Measurements from ENCODE around the gene SNAP25.

Gene SNAP25

DNA sequence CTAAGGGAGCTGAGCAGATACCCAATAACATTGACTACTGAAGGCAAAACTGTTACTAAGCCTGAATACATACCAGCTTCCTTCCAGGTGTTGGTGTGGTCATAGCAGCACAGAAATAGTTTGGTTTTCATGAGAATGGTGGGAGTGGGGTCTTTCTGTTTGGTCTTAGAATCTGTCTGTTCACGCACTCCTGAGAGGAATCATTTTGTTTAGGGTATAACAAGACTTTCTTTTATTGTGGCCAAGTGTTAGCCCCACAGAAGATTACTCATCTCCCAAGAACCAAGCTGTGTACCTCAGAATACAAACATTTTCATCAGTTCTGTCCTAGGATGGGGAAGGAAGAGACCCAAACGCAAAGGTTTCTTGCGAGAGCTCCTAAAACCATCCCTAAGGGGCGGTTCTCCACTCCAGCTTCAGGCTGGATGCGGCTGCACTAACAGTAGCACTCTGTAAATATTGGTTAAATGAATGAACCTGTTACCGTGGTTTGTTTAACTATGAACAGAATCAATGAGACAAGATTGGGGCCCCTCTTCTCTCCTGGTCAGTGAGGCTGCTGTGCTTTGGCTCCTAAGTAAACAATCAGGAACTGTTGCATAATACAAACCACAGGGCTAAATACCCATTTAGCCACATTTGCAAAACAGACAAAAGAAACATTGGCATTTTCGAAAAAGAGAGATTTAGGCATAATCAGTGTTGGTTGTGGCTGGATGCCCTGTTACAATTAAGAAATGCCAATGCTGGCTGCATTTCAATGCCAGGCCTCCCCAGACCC is 44.9 kb downstream of the SNAP25 start:
- DNase-seq (ENCODE audit: low spot score) = no peak

DNA sequence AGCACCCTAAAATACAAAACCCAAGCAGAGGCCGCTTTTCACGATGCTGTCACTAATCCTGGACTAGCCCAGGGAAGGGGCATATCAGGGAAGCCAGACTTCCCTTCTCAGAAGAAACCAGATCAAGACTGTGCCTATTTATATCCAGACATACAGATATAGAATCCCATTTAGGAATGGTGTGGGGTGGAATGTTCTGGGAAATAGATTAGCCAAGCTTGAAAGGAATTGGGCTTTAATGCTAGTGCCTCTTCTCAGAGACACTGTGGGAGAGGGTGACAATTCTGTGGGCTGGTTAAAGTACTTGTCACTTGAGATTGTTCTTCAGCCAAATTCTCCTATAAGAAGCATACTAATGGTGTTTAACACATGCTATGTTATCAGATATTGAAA is 45.5 kb downstream of the SNAP25 start:
- no peak for DNase-seq (ENCODE audit: low spot score)

DNA sequence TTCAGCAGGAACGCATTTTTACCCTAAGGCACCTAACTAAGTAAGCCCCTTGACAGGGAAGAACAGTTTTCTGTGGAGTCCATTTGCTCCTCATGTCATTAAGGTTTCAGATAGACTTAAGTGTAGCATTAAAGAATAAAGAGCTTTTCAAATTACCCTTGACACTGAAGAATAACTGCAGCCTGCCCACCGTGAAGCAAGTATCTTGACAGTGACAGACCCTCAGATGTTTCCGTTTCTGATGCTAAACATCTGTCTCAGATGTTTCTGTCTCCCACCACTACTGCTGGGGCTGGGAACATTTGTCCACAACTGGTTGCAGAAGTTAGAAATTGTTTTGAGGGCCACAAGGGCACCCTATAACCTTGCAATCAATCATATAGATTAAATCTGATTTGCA is 50.0 kb downstream of the SNAP25 start:
- no peak for DNase-seq (ENCODE audit: low spot score)

DNA sequence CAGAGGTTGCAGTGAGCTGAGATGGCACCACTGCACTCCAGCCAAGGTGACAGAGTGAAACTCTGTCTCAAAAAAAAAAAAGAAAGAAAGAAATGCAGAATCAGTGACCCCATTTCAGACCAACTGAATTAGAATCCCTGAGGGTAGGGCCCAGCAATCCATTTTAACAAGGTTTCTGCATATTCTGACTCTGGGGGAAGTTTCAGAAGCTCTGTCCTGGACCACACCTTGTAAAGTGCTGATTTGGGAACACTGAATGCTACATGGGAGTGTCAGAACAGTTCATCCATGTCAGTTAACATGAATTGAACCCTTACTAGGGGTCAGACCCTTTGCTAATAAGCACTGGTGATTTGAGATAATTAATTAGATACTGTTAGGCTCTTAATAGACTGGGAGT is 52.0 kb downstream of the SNAP25 start:
- DNase-seq (ENCODE audit: low spot score) = no peak

DNA sequence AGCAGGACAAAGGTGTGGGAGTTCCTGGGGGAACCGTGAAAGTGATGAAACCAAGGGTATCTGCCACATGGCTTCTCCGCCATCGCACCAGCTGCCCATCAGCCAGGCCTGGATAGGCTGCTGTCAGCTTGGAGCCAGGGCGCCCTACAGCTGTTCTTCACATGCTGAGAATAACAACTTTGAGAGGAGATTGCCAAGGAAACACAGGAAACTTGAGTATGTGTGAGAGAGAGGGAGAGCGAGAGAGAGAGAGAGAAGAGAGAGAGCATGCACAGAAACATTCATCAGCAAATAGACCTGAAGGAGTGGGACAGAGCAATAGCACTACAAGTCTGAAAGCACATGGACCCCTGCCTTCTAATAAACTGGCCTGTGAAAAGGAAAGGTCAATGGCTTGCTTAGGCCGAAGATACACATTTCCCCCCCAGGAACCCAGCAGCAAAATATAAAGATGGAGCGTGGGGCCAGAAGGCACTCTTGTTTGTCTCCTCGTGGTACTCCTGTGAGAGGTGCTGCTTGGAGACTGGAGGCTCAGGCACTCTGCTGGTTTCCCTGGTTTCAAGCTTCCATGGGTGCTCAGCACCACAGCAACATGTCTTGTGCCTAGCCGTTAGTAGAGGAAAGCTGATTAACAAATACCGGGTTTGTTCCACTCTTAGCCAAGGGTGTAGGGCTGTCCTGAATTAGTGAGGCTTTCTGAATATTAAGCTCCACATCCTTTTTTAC is 53.0 kb downstream of the SNAP25 start:
- DNase-seq (ENCODE audit: low spot score) = no peak

DNA sequence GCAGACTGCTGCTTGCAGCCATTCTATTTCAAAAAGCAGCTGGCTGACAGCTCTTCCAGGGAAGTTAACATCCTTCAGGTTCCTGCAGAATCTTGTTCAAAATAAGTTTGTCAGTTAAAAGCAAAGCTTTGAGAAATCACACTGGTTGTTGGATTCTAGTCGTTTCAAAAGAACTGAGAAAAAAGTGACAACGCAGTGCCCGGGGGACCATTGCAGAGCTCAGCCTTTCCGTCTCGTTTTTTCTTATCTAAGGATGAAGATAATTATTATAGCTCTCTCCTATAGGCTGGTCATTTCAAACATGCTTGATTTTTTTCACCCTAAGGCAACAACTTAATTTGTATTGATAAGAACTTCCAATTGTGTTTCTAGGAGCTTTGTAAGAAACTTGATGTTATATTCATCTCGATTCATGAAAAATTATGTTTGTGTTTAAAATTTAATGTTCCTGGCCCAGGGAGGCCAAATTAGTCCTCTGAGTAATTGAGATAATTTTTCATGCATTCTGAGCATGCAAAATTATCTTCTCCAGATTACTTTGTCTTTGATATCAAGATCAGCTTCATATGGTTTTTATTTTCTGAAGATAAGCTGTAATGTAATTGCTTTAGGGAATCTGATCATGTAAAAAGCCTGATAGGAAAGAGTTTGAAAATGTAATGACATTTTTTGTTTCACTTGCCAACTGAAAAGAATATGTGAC is 58.4 kb downstream of the SNAP25 start:
- no peak for DNase-seq (ENCODE audit: low spot score)

DNA sequence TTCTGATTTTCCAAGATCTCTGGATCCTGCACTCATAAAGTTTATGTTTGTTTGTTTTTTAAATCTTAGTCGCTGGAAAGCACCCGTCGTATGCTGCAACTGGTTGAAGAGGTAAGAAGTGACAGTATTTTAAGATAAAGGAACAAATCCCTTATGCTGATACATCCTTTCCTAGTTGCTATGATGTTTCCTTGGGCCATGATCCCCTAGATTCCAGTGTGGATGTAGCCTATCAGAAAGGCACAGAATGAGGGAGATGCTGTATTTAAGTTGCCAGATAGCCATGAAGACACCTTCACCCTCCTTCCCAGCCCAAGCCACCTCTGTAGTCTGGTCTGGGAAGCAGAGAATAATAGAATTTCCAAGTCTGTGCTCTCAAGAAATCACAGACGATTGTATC is 59.0 kb downstream of the SNAP25 start:
- no peak for DNase-seq (ENCODE audit: low spot score)

DNA sequence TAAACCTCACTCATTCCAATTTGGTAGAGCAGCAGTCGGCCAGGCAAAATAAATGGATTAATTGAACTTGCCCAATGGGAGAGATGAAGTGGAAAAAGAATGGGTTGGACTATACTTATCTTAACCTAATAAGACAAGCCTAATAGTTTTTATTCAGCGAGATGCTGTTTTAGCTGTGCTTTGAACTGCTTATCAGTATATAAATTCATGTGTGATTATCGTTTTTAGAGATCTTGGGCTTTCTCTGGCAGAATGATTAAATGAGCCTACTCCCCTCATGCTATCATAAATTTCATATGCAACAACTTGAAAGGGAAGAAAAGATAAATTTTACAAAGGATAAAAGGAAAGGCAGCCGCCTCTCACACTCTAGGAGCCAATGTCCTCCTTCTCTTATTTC is 59.8 kb downstream of the SNAP25 start:
- no peak for DNase-seq (ENCODE audit: low spot score)

DNA sequence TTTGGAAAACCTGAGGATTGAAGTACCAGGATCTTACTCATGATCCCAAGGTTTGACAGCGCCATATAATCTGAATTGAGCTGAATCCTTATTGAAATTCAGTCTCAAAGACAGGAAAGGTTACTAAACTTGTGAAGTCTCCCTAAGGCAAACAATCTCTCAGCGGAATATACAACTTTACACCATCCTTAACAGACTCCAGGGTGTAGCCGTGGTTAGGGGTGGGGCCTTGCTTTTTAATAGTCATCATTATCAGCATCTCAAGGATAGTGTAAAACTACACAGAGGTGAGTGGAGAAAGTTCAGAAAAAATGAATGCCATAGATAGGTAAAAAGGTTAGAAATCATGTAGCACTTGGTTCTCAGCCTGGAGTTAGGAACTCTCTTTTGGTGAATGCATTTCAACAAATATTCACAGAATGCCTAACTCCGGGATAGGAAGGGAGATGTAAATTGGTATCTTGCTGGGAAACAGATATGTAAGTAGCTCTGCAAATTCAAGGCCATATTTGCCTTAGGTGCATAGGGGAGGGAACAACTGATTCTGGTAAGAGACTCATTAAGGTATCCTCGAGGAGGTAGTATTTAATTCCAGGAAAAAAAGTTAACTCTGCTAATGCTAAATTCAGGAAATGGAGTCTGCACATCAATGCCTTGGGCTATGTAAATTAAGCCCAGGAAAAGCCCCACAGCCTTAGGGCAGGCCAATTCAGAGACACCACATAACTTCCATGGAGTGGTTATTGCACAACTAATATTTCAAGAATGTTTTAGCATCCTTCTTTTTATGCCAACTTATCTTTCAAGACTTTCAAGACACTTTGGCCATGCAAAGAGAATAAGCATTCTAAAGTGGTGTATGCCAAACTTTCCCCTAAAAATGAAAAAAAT is 61.6 kb downstream of the SNAP25 start:
- DNase-seq (ENCODE audit: low spot score) = no peak

DNA sequence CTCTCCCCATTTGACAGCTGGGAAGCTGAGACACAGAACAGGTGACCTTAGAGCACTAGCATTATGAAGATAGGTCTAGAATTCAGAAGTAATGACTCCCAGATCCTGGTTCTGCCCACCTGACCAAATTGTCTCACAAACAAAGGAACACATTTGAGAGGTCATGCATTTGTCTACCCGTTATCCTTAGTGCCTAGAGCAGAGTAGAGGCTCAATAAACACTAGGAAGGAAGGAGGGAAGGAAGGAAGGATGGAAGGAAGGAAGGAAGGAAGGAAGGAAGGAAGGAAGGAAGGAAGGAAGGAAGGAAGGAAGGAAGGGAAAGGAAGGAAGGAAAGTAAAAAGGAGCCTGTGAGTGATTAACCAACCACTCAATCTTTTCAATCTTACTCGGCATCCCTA is 63.3 kb downstream of the SNAP25 start:
- no peak for DNase-seq (ENCODE audit: low spot score)

DNA sequence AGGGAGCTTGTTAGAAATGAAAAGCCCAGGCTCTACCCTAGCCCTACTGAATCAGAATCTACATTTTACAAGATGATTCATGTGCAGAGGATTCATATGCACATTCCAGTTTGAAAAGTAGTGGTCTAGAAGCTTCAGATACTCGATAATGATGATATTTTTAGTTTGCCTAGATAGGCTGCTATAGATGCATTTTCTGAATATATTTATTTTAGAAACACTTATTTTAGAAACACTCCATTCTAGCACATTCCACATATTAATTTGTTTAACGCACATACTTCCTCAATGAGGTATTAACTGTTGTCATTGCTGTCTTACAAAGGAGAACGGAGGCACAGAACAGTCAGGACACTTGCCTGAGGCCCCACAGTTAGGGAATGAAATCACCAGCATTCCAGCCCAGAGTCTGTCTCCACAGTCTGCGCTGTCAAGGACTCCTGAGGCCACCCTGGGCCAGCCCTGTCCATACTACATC is 64.4 kb downstream of the SNAP25 start:
- no peak for DNase-seq (ENCODE audit: low spot score)

DNA sequence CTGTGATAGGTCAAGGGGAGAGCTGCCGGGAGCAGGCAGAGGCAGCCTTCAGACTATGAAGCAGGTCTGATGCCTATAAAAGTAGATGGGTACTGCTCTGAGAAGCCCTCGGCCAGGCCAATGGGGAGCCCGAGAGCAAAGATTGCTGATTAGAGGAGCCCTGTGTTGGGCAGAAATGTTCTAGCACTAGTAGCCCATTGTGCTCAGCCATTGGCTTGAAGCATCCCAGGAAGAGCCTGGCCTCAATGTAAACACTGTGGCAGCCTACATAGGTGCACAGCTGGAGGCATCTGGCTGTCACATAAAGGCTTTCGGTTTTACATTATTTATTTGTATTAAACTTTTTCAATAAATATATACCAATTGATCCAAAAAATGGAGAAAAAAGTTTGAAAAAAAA is 67.7 kb downstream of the SNAP25 start:
- DNase-seq (ENCODE audit: low spot score) = no peak

DNA sequence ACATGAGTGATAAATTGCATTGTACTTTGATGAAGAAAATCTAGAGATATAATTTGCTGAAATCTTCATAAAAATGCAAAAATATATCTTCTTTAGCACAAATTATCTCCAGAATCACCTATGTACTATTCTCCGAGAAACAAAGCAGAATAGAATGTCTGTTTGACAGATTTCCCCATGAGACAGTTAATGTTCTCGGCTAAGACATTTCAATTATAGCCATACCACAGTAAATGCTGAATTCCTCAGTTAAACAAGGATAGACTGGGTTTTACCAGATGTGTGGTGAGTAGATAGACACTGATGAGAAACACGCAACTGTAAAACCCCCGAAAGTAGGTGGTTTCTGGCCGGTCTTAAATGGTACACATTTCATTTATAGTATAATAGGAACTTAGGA is 69.8 kb downstream of the SNAP25 start:
- no peak for DNase-seq (ENCODE audit: low spot score)

DNA sequence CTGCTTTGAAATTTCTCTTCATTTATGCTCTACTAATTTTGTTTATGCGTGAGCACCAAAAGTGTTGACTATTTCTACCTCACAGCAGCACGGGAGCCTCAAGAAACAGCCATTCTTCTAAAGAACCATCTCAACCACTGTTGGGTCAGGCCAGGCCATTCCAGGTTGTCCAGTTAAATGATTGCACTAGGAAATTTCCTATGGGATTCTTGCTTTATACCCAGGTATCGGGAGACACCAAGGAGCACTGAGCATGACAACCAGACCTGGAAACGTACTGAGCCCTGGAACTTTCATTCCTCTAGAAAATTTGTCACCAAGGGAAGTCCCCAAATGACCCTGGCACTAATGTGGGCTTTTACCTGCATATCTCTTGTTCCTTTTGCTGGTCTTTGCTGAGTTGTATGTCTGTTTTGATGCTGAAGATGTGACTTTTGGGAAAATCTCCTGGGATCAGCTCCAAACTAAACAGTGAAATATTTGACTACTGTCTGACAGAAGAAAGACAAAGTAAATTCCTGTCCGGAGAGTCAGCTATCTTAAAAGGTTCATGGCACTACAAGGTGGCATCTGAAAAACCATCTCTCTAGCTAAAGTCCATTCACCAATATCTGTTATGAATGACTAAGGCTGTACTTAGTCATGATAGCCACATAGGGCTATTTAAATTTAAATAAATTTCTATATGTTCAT is 70.5 kb downstream of the SNAP25 start:
- no peak for DNase-seq (ENCODE audit: low spot score)

DNA sequence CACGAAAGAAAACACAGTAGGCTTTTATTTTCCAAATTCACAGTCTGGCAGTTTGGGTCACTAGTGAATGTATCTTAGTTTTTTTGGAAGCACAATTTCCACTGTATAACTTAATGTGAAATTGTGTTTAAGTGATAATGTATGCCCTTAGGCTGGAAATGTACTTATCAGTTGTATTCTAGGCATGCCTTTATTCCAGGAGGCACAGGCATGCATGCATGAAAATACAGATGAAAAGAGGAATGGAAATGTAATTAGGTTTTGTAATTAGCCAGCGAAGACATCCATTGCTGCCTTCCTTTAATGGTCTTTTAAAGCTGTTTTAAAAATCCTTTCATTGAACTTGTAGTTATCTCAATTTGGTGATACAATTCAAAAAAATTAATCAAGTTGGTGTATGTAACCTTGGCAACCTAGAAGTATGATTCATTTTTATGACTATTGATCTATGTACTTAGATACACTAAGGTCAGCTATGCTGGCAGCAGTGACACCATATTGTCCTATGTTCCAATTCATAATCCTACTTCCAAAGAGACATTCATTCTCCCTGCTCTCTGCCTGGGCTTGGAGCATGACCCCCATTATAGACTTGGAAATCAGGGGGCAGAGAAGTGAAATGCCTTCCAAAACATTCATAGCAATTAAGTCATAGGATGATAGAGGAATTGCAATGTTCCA is 73.1 kb downstream of the SNAP25 start:
- DNase-seq (ENCODE audit: low spot score) = no peak

DNA sequence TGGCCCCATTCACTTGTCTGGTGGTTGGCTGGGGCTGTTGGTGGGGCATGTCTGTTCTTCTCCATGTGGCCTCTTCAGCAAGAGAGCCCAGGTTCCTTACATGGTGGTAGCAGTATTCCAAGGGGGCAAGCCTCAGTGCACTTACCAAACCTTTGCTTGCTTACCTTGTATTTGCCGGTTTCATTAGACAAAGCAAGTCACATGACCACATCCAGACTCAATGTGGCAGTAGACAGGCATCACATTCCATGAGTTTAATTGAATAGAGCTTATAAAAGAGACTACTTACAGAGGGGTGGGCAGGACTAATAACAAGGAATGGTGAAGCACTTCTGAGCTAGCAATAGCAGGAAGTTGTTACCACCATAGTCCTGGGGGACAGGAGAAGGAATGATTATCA is 78.6 kb downstream of the SNAP25 start:
- no peak for DNase-seq (ENCODE audit: low spot score)

DNA sequence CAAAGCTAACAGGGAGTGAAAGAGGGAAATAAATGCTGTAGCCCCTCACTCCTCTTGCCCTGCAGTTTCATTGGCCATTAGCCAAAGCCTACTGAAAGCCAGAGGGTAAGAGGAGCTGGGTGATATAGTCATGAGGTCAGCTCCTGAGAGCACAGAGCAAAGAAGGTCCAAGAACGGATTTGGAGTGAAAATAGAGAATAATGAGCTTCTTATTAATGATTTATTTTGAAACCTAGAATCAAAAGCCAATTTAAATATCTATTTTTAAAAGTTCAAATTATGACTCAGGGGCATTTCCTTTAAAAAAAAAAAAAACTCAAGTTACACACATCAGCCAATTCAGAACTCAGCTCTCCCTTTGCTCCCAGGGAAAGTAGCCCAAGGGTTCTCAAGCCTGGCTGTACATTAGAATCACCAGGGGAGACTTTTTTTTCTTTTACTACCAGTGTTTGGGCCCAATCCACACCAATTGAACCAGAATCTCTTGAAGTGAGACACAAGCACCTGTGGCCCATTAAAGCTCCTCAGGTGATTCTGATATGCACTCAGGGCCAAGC is 79.1 kb downstream of the SNAP25 start:
- no peak for DNase-seq (ENCODE audit: low spot score)

DNA sequence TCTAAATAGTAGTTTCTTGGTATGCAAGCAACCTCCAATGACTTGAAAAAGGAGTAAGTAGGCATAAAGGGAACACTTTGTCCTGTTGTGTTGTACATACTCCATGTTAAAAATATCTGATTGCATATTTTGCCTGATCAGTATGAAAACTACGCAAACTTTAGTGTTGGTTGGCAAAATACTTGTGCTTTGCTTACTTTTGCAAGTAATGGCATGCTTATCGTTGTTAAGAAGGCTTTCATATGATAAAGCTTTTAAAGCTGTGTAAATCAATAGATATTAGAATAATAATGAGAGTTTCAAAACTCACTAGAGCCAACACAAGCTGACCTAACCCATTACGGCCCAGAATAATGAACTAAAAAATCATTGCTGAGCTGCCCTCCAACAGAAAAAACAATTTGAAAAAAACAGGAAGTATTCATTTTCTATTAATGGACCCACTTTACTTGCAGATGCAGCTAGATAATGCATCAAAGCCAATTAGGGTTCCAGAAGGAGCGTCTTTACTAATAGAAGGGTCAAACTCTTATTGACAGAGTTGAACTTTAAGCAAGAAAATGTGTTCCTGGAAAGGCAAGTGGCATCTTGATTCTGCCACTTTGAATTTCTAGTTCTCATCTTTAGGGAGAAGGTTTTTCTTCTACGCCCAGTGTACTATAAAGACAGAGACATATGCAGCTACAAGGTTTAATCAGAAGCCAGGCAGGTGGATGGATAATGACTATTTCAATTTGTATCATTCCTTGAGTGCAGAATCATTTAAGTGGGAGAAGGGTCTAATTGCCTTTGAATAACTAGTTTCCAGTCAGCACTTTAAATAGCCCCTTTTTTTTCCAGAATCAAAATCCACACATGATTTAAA is 82.2 kb downstream of the SNAP25 start:
- no peak for DNase-seq (ENCODE audit: low spot score)

DNA sequence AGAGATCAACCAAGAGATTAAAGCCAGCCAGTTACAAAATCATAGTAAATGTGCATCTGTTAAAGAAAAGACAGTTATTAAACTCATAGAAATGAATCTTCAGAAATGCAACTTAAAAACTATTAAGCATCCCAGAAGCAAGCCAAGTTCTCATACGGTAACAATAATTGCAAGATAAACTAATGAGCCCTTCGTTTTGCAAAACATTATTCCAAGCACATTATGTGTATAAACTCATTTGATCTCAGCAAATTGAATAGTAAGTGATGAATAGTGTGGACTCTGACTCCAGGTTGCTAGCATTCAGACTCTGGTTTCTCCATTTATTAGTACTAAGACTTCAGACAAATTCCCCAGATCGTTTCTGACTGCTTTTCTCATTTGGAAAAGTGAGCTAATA is 85.2 kb downstream of the SNAP25 start:
- no peak for DNase-seq (ENCODE audit: low spot score)

All from pons (tissue), 1 donor.